Measurements from ENCODE around the gene PGA4.
"Not testable (repeated sequence)": the region's sequence is repeated elsewhere in the genome, so short reads cannot be mapped to it uniquely, and the experiment has no call there.

Gene PGA4

DNA sequence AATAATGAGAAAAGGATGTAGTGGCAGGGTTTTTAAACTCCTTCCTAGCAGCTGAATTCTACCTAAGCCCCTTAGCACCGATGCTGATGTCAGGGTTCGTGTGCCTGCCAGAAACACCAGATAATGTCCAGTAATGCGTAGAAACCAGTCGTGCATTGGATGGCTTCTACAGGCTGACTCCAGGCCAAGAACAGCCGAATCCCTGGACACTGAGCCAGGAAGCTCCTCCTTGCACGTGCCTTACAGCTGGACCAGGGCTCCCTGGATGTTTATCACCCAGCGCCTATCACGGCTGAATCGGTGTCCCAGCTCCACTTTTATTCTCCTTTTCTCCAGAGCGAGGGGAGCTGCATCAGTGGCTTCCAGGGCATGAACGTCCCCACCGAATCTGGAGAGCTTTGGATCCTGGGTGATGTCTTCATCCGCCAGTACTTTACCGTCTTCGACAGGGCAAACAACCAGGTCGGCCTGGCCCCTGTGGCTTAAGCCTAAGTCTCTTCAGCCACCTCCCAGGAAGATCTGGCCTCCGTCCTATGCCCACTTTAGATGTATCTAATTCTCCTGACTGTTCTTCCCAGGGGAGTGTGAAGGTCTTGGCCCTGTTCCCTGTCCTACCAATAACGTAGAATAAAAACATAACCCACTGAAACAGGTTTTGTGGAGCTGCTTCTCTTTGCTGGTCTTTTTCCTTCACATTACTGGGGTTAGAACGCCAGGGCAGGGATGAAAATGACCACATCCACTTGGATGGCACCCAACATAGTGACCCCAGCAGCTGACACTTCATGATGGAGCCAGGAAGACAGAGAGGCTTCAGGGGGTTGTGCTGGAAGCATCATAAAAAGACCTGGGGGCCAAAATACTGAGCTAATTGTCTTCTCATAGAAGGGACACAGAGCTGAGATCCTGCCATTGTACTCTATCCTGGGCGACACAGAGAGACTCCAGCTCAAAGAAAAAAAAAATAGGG lies 28.9 kb downstream of the PGA4 start:
- not testable (repeated sequence) for DNase-seq (ENCODE audit: low read depth)

DNA sequence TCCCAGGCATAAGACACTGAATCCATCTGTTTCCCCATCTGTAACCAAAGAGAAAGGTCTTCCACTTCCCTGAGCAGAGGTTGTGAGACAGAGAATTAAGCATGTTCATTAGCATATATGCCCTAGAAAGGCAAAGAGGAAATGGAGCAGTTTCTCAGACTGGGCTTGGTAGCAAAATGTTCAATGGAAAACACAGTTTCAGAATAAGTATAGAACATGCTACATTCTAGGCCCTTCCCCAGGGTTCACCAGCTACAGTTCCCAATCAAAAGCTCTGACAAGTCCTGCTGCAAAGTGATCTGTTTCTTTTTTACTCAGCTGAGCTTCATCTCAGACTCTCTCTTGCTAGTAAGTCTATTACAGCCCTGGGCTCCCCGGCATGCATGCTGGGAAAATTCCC lies 30.2 kb downstream of the PGA4 start:
- not testable (repeated sequence) for DNase-seq (ENCODE audit: low read depth)

DNA sequence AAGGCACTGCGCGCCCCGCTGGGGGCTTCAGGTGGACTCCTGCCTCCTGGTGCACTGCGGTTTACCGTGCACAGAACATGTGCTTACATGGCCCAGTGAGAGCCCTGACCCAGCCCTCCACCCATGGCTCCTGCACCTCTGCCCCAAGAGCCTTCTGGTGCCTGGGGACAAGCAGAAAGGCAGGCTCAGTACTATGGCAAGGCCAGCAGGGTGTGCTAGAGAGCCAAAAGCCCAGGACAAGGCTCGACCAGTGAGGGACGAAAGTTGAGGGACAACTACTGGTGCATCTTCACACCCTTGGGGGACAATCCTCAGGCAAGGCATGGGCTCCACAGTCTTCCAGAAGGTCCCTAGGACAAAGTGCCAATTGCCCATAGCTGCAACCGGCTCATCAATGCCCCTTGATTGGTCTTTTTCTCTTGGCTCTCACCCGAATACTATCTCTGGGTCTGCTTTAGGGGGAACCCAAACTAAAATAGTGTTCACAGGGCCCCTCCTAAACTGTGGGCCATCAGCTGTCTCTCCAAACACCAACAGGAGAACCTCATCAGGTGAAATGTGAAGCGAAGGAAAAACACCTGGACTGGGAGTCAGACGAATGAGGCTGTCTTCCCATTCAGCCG lies 32.4 kb downstream of the PGA4 start:
- DNase-seq (ENCODE audit: low read depth): peak; percentile 34

DNA sequence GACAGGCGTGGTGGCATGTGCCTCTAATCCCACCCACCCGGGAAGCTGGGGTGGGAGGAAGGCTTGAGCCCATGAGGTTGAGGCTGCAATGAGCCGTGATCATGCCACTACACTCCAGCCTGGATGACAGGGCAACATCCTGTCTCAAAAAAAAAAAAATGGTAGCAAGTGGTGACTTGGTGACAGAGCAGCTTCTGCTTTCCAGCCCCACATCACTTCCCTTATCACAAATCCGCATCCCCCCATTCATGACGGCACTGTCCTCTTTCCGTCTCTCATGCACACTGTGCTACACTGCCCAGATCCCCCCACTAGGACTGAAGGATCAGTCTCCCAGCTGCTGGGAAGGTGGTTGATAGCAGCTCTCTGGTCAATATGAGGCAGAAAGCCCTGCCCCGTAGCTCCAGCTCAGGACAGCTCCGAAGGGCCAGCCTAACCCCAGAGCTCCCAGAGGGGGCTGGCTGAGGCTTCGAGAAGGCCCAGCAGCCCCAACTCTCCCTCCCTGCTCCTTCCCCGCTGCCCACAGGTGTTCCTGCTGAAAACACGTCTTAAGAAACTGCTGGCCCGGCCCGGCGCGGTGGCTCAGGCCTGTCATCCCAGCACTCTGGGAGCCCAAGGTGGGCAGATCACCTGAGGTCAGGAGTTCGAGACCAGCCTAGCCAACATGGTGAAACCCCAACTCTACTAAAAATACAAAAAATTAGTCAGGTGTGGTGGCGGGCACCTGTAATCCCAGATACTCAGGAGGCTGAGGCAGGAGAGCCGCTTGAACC lies 34.7 kb downstream of the PGA4 start:
- no peak for DNase-seq (ENCODE audit: low read depth)

DNA sequence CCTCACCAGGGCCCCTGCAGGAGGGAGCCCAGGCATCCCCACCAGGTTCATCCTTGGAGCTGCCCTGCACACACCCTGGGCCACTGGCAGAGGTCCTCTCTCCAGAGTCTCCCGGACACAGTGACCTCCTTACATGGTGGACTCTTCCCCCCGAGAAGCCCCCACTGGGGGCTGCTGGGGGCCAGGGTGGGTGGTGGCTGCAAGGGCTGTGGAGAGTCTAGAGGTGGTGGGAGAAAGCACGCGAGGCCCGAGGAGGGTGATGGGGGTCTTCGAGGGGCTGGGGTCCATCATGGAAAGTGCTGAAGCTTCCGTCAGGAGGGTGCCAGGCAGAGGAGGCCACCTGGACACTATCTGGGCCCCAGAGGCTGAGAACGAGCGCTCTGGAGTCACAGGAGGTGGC lies 36.4 kb downstream of the PGA4 start:
- DNase-seq (ENCODE audit: low read depth): no peak

DNA sequence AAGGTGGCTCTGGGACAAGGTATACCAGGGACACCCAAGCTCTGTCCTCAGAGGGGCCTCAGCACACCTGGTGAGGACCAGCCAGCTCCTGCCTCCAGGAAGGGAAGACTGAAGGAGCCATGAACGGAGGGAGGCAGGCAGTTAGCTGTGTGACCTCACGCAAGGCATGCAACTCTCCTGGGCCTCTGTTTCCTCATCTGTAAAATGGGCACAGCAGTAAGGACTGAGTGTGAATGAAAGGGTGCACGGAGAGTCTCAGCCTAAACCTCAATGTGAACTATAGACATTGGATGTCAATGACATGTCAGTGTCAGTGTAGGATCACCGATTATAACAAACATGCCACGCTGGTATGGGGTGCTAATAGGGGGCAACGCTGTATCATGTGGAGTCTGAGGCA lies 37.2 kb downstream of the PGA4 start:
- no peak for DNase-seq (ENCODE audit: low read depth)

DNA sequence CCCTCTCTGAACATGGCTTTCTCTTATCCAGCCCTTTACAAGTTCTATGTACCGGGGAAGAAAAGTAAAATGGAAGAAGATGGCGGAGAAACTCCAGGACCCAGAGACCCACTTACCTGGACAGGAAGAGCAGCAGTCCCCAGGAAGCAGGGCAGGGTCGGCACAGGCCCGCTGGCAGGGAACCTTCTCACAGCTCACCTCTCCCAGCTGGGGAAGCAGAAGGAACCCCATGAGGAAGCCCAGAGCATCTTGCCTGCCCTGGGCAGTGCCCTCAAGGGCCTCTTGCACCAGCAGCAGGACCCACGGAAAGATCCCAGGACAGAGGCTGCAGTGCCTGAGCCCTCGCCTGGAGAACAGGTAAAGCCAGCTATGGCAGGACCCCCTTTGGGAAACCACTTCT lies 42.2 kb downstream of the PGA4 start:
- no peak for DNase-seq (ENCODE audit: low read depth)

DNA sequence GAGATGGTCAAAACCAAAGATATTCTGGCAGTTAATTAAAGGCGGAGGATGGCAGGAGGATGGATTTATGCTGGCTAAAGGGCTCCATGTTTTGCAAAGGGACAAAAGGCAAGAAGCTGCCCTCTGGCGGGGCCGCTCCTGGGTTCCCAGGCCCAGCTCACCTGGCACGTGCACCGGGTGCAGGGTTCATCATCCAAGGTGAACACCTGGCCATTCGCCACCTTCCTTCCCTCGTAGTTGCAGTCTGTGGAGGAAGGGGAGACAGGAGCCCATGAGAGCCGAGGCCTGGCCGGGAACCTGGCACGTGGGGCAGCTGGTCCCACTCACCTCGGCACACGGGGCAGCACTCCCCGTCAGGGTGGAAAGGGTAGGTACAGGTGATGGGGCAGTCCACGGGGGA lies 42.6 kb downstream of the PGA4 start:
- no peak for DNase-seq (ENCODE audit: low read depth)

DNA sequence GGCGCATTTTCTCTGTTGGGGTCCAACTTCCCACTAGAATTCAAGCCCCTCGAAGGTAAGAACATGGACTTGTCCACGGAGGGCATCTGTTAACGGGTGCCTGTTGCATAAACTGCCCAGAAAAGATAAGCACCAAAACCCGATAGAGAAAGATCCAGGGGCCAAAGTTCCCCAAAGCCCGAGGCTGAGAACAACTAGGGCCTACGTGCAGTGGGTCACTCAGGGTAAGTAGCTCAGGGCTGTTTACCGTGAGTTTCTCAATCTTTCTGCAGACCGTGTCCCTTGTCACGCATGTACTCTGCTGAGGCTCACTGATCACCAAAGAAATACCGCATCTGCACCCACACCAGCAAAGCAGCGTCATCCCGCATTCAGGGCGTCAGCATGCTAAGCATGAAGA lies 43.2 kb downstream of the PGA4 start:
- DNase-seq (ENCODE audit: low read depth): no peak

DNA sequence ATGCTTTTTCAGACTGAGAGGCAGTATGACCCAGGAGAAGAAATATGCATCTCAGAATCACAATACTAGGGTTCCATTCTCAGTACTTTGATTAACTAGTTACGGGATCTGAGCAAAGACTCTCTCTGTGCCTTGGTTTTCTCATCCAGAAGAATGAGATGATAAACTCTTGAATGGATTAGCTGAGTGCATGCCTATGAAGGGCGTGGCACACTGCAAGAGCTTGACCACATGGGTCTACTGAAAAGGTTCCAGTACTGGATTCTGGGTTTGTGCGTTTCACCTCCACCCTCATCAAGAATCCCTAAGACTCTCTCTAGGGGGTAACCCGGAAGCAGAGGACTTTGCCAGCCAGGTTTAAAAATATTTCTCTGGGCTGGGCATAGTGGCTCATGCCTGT lies 44.5 kb downstream of the PGA4 start:
- DNase-seq (ENCODE audit: low read depth): no peak

DNA sequence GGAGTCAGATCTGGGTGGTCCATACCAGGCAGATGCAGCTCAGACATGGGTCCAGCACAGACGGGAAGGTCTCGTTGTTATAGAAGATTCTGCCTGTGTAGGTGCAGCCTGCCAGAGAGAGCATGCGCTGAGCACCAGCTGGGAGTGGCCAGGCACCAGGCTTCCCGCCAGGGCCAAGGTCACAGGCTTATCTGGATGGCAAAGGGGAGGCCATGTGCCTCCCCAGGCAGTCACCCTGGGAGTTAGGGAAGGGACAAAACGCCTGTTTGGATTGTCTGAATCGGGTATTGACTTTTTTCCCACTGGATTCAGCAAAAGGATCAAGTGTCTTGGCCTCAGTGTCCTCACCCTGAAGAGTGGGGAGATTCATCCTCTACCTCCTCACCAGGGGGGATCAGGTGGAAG lies 45.3 kb downstream of the PGA4 start:
- DNase-seq (ENCODE audit: low read depth): no peak

DNA sequence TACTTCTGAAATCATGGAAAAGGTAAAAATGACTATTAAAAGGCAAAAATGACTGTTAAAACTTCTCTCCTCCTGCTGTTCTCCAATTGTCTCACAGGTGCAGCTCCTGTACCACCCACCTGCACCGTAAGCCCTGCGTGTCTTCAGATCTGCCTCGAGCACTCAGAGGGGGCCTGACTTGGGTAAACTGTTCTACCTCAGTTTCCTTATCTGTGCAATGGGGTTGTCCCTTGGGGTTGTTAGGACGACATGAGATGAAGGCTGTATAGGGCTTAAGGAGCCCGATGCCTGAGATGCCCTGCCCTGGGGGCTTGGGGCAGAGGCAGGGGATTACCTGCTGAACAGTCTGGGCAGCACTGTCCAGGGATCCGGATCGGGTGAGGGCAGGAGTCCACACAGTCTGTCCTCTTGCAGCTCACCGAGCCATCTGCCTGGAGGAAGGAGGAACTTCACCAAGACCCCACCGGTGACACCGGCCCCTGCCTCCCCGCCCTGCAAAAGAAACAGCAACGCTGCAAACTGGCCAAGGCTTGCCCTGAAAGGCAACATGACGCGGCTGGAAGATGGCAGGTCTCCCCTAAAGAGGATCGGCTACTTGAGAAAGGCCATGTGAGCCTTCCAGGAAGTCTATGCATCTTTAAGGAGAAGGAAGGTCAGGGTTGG lies 46.6 kb downstream of the PGA4 start:
- no peak for DNase-seq (ENCODE audit: low read depth)

DNA sequence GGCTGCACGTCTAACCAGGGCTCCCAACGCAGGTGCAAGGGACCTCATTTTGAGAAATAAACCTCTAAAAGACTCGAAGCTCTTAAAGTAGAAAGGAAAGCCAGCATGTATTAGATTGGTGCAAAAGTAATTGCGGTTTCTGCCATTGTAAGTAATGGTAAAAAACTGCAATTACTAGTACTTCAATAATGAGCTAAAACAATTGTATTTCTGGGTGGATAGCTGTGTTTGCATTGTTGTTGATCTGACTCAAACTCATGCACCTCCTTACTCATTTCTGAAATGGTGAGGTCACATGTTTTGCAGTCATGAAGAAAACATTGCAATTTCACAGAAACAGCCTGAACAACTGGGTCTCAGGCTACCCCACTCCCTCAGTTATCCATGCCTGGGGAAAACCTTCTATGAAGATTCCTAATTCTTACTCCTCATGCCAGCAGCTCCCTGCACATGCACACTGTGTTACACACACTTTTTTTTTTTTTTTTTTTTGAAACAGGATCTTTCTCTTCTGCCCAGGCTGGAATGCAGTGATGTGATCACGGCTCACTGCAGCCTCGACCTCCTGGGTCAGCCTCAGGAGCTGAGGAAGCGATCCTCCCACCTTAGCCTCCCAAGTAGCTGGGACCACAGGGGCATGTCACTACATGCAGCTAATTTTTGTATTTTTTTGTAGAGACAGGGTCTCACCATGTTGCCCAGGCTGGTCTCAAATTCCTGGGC lies 48.4 kb downstream of the PGA4 start:
- DNase-seq (ENCODE audit: low read depth): no peak

DNA sequence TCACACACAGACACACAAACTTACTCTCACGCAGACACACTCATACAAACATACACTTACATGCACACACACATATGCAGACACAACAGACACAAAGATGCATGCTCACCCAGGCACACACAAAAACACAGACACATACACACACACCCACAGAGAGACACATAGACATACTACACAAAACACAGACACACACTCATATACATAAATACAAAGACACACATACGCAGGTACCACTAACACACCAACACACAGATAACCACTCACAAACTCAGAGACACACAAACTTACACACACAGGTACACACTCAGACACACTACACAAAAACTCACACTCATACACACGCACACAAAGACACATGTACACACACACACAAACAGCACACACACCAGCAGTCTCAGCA lies 50.6 kb downstream of the PGA4 start:
- no peak for DNase-seq (ENCODE audit: low read depth)

DNA sequence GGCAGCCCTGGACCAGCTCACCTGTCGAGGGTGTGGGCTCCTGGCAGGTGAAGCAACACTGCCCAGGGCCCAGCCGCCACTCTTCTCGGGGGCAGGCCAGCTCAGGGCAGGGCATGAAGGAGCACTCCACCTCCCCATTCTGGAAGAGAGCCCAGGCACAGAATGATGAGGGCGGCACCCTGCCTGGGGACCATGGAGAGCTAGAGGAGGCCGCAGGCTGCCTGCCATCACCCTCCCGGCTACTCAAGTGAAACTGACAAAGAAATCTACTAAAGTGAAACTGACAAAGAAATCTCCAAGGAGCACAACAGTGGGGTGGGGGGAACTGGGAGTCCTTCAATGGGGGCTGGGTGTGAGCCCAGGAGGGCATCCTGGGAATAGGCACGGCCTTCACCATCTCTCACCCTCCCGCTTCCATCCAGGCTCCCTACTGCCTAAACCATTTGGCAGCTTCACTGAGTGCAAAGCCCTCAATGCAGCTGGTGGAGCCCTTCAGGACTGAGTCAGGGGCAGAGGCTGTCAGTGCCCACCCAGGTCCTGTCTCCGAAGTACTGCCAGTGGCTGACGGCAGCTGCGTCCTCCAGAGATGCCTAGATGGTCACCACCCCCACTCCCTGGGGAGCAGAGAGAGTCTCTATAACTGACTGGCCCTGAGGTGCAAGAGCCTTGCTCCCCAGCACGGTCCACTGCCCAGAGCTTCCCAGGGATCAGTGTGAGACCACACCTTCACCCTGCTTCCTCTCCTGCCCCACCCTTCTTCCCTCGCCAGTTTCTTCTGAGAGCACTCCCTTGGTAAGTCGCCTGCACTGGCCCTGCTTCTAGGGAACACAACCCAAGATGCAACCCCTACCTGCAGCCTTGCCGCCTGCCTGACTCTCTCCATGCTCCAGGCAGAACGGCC lies 51.3 kb downstream of the PGA4 start:
- DNase-seq (ENCODE audit: low read depth): no peak

DNA sequence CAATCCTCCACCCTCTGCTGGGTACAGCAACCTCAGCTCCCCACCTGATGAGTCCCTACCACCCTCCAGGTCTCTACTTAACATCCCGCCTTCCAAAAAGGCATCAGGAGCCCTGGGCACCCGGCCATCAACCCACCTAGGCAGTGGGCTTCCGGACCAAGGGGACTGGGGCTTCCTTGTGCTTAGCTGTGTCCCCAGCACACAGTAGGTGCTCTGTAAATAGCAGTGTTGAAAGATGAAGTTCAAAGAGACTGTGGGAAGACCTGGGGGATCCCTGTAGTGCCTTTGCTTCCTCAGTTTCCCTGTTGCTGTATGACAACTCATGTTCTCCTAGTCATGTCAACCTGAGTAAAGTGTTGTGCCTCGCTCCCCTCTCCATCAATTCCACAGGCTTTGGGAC lies 51.9 kb downstream of the PGA4 start:
- no peak for DNase-seq (ENCODE audit: low read depth)

DNA sequence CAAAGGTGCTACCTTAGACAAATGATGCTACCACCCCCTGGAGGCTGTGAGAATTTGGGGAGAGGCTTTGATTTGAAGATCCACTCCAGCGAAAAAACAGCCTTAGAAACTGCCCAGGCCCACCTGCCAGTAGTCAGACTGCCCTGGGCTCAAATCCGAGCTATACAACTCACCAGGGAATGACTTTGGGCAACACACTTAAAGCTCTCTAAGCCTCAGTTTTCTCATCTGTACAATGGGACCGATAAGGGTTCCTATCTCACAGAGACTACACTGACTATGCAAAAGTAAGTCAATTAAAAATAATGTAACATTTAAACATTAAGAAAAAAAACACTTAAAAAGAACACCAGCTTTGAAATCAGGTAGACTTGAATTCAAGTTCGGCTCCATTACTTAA lies 53.0 kb downstream of the PGA4 start:
- no peak for DNase-seq (ENCODE audit: low read depth)

DNA sequence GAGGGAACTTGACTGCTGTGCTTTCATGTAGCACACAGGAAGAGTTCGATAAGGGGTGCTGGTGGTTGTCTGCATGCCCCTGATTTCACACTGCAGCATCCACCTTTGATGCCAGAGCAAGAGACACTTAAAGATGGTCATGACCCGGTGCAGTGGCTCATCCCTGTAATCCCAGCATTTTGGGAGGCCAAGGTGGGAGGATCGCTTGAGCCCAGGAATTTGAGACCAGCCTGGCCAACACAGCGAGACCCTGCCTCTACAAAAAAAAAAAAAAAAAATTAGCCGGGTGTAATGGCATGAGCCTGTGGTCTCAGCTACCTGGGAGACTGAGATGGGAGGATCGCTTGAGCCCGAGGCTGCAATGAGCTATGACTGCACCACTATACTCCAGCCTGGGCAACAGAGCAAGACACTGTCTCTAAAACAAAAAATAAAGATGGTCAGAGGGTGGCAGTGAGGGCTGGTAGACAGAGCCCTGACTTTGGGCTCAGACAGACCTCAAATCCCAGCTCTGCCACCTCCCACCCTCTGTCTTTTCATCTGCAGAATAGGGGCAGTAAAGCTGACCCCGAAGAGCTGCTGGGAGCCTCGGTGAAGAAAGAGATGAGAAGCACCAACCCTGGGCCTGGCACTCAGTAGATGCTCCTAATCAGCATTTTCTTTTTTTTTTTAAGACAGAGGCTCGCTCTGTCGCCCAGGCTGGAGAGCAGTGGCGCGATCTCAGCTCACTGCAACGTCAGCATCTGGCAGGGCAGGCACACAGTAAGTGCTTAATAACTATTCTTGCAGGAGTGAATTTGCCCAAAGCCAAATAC lies 55.2 kb downstream of the PGA4 start:
- DNase-seq (ENCODE audit: low read depth): no peak

DNA sequence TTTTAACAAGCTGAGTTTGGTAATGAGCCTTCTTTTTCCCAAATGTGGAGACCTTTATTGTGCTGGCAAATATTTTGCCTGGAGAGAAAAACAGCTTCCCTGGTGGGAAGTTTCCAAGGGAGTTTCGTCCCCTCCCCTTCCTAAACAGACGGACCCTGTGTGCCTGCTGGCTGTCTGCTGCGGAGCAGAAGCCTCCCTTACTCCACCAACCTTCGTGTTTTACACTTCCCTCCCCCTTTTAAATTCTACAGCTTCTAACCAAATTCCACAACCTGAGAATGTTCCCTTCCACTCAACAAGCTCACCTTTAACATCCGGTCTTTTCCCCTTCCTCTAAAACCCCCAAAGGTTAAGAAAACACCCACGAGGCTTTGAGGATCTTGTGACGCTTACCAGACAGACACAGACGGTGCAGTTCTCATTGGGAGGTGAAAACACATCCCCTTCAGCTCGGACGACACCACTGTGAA lies 55.9 kb downstream of the PGA4 start:
- no peak for DNase-seq (ENCODE audit: low read depth)

Measured in stimulated activated CD8-positive, alpha-beta memory T cell treated with anti-CD3 and anti-CD28 coated beads, Interleukin-7, amount 100 ng/mL, for 24 hours (primary cell).